ENCODE measurements around the gene SKI.

DNA sequence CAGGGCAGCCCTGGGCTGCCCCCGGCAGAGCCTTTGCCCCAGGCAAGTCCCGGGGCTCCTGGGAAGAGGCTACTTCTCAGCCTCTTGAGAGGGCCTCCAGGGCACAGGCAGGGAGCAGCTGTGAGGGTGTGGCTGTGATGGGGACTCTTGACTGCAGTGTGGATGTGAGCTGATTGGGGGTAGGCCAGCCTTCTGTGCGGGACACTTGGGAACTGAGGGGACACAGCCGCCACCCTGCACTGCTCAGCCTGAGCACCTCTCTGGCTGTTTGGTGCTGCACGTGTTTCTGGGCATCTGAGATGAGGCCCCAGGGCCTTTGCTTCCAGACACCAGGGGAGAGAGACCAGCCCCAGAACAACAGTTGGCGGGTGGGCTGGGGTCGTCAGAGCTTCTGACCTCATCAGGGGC, 62.1 kb downstream of the SKI start:
- no peak for TF ChIP-seq JUNB (IDR thresholded peaks at IDR 0.05)
- TF ChIP-seq GABPA (IDR thresholded peaks at IDR 0.05; ENCODE audit: low read depth) = no peak
- TF ChIP-seq, protein P1, sequence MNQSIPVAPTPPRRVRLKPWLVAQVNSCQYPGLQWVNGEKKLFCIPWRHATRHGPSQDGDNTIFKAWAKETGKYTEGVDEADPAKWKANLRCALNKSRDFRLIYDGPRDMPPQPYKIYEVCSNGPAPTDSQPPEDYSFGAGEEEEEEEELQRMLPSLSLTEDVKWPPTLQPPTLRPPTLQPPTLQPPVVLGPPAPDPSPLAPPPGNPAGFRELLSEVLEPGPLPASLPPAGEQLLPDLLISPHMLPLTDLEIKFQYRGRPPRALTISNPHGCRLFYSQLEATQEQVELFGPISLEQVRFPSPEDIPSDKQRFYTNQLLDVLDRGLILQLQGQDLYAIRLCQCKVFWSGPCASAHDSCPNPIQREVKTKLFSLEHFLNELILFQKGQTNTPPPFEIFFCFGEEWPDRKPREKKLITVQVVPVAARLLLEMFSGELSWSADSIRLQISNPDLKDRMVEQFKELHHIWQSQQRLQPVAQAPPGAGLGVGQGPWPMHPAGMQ (IDR thresholded peaks at IDR 0.05; ENCODE audit: borderline replicate concordance) = no peak
